Esophagus squamous epithelium (tissue), 5 donors: ENCODE measurements around the gene OR4M1. TPM values are rescaled to one million over a fixed set of nuclear protein-coding genes. Genes with fewer than 3 reads are reported as not detected.
"Not testable (repeated sequence)": the region's sequence is repeated elsewhere in the genome, so short reads cannot be mapped to it uniquely, and the experiment has no call there.

ENCODE experiments used
- DNase-seq: peaks from one replicate; lab custom pipeline; 2025; lab: John Stamatoyannopoulos, UW
- H3K27ac ChIP-seq, 4 donors: fragments of 200-600 bp; sonication (generic); one replicate each; pipeline ENCODE4 v1.5.1; 2016 to 2019; ENCODE audit warnings: mild to moderate bottlenecking in 1 of 4
- H3K27me3 ChIP-seq, 4 donors: fragments of 200-600 bp; sonication (generic); 1 replicate in 3 of 4; 2 replicates in 1 of 4; pipeline versions ENCODE4 v1.5.1 to v1.6.0; 2017 to 2021; ENCODE audit warnings: antibody characterized with exemption in 1 of 4
- H3K36me3 ChIP-seq, 3 donors: fragments of 200-600 bp; sonication (generic); one replicate each; pipeline ENCODE4 v1.5.1; 2016 to 2019
- H3K4me1 ChIP-seq, 3 donors: fragments of 200-600 bp; sonication (generic); one replicate each; pipeline ENCODE4 v1.5.1; 2017 to 2019
- H3K4me3 ChIP-seq, 4 donors: fragments of 200-600 bp; sonication (generic); 1 replicate in 3 of 4; 2 replicates in 1 of 4; pipeline ENCODE4 v1.5.1; 2016 to 2019; ENCODE audit warnings: mild to moderate bottlenecking in 2 of 4, moderate library complexity in 1 of 4
- H3K9me3 ChIP-seq, 3 donors: fragments of 200-600 bp; sonication (generic); one replicate each; pipeline ENCODE4 v1.5.1; 2016 to 2019
- CTCF ChIP-seq, 6 experiments: fragments of 450-650 bp in 4 of 6; fragments of 200-600 bp in 2 of 6; sonication (generic) in 2 of 6; IDR thresholded peaks; one replicate each; pipeline ENCODE4 v1.5.1; 2016 to 2019; ENCODE audit warnings: antibody characterized with exemption in 6 of 6, mild to moderate bottlenecking in 4 of 6, moderate library complexity in 4 of 6
- POLR2A ChIP-seq, 4 donors: fragments of 450-650 bp; IDR thresholded peaks; one replicate each; pipeline ENCODE4 v1.6.1; 2017; ENCODE audit warnings: antibody characterized with exemption in 4 of 4, mild to moderate bottlenecking in 4 of 4, moderate library complexity in 3 of 4
- WGBS, 2 donors: methylation state at CpG; one replicate each; pipeline ENCODE4 v1.1.5; 2018; 5-methylcytosine and 5-hydroxymethylcytosine counted together
- intact Hi-C: fragments of 100-400 bp; cut with DNase I; formaldehyde crosslinking; loops from one replicate; pipeline ENCODE4 v1.15.0; 2022
- total RNA-seq, 4 donors: library from RNA; depleted of rRNA; stranded (reverse); fragments of >200 nt; gene quantifications; one replicate each; pipeline ENCODE4 v1.1.0, GENCODE V29; 2016
- donor health status: DM: yes; HTN: yes; CAD: no.

The OR4M1 gene
- total RNA-seq, 4 donors from 2014 or later, result not detected

DNA sequence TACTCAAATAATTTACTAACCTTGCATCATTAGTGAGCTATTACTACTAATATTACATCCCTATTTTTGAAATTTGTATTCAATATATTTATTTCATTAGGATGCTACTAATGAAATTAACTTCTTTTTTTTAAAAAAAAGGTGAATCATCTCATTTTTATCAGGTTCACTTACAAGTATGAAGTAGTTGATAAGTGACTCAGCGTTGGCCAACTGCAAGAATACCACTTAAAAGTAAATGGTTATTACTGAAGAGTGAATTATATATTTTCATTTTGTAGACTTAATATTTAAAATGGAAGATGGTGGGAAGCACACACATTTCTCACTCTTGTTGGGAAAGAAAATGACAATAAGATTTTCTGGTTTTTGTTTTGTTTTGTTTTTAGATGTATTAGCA, 49.9 kb downstream of the OR4M1 start:
- 35 to 42% methylated on average over 1 of the region's 1 CpG for WGBS, 2 donors
- intact Hi-C loops, result no loop called here

DNA sequence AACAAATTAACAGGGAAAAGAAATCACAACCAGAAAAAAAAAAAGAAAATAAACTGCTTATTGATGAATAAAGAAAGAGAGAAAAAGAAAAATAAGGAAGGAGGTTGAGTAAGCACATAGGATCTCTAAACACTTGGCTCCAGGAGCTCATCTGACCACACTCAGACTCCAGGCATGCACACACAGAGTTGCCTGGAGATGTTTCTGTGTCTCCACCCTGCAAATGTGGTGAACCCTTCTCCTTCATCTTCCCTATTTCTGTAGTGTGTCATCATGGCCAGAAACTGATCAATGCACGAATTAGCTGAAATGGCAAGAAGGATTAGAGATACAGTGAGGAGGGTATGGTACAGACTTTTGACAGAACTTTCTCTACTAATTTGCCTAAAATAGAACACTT, 50.5 kb downstream of the OR4M1 start:
- intact Hi-C loops, result no loop called here
- Histone ChIP-seq H3K27ac (no peak overlapping the region), H3K9me3 (peaks cover 0 to 30% (median 18%) of the 10 kb centered on the region in 3 donors), H3K36me3 (no peaks in the 10 kb centered on the region), H3K27me3 (no peaks in the 10 kb centered on the region), H3K4me3 (no peak overlapping the region), H3K4me1 (no peaks in the 10 kb centered on the region)
- DNase-seq, result no peak
- TF ChIP-seq POLR2A (IDR thresholded peaks at IDR 0.05), result no peak
- TF ChIP-seq CTCF (IDR thresholded peaks at IDR 0.05), result no peak
- WGBS, 2 donors, result 25 to 27% methylated on average over 1 of the region's 1 CpG

More for the DNA sequence above, 49.9 kb downstream of the OR4M1 start:
- peaks cover 0 to 30% (median 18%) of the 10 kb centered on the region in 3 donors for H3K9me3 ChIP-seq
- DNase-seq, result no peak
- H3K27ac ChIP-seq, result no peak overlapping the region
- H3K36me3 ChIP-seq, result no peaks in the 10 kb centered on the region
- H3K4me3 ChIP-seq, result no peak overlapping the region
- TF ChIP-seq CTCF (IDR thresholded peaks at IDR 0.05) (no peak), POLR2A (IDR thresholded peaks at IDR 0.05) (no peak)
- no peaks in the 10 kb centered on the region for H3K27me3 ChIP-seq
- H3K4me1 ChIP-seq, result no peaks in the 10 kb centered on the region

DNA sequence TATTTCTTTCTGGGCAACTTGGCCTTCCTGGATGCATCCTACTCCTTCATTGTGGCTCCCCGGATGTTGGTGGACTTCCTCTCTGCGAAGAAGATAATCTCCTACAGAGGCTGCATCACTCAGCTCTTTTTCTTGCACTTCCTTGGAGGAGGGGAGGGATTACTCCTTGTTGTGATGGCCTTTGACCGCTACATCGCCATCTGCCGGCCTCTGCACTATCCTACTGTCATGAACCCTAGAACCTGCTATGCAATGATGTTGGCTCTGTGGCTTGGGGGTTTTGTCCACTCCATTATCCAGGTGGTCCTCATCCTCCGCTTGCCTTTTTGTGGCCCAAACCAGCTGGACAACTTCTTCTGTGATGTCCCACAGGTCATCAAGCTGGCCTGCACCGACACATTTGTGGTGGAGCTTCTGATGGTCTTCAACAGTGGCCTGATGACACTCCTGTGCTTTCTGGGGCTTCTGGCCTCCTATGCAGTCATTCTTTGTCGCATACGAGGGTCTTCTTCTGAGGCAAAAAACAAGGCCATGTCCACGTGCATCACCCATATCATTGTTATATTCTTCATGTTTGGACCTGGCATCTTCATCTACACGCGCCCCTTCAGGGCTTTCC, 54.4 kb downstream of the OR4M1 start:
- H3K9me3 ChIP-seq, H3K27ac ChIP-seq, intact Hi-C loops, H3K36me3 ChIP-seq, H3K27me3 ChIP-seq, H3K4me1 ChIP-seq, H3K4me3 ChIP-seq, DNase-seq: not testable (repeated sequence)
- WGBS, 2 donors, result 63 to 64% methylated on average over 11 to 12 of the region's 12 CpGs

DNA sequence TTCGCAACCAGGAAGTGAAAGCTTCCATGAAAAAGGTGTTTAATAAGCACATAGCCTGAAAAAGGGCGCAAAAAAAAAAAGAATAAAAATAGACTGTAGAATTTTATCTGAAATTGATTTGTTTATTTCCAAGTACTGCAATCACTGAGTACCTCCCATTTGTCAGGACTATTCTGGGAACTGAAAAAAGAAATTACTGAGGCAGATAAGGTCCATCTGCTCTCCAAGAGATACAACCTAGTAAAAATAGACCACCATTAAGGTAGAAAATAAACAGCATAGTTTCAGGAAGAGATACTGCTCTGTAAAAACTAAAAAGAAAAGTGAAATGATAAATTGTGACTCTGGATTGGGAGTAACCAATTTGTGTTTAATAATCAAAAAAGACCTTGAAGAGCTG, 55.0 kb downstream of the OR4M1 start:
- Histone ChIP-seq H3K36me3 (no peaks in the 10 kb centered on the region), H3K4me1 (no peaks in the 10 kb centered on the region), H3K9me3 (peaks cover 0 to 6% (median 3%) of the 10 kb centered on the region in 3 donors), H3K4me3 (no peak overlapping the region), H3K27me3 (no peaks in the 10 kb centered on the region), H3K27ac (no peak overlapping the region)
- DNase-seq, result no peak
- intact Hi-C loops, result no loop called here
- WGBS, 2 donors, result 65 to 83% methylated on average over 1 to 2 of the region's 2 CpGs
- TF ChIP-seq CTCF (IDR thresholded peaks at IDR 0.05) (no peak), POLR2A (IDR thresholded peaks at IDR 0.05) (no peak)

Other genes starting within 250 kb of the OR4M1 start
- not detected for gene OR11H2, start 59.6 kb upstream of the OR4M1 start, total RNA-seq
- gene OR4Q3, start 29.9 kb upstream of the OR4M1 start, total RNA-seq, result not detected
- gene OR4N2, start 30.3 kb downstream of the OR4M1 start, total RNA-seq, result not detected
- gene OR4K2, start 101.6 kb downstream of the OR4M1 start, total RNA-seq, result not detected
- gene OR4K5, start 147.1 kb downstream of the OR4M1 start, total RNA-seq, result not detected
- not detected for gene OR4K1, start 157.4 kb downstream of the OR4M1 start, total RNA-seq
- gene OR4K15, start 202.1 kb downstream of the OR4M1 start, total RNA-seq, result not detected
- not detected for gene OR4Q2, start 228.7 kb downstream of the OR4M1 start, total RNA-seq
- not detected for gene OR4K14, start 245.8 kb downstream of the OR4M1 start, total RNA-seq